ENCODE measurements around the gene CCNK.

Gene CCNK

DNA sequence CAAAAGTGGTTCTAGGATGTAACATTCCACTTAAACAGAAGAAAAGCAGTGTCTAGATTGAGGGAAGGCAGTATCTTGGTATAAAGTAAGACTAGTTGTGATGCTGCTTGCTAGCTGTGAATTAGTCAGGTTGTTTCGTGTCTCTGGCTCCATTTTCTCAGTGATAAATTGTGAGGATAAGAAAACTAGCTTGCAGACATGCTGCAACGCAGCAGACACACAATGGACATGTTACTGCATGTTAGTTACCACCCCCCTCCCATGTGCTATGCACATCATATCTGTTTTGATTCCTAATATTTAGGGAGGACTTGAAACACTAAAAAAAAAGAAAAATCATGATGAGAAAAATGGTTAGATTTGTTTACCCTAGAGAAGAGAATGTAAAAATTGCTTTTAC, 2.9 kb downstream of the CCNK start:
- TF ChIP-seq, protein P1, sequence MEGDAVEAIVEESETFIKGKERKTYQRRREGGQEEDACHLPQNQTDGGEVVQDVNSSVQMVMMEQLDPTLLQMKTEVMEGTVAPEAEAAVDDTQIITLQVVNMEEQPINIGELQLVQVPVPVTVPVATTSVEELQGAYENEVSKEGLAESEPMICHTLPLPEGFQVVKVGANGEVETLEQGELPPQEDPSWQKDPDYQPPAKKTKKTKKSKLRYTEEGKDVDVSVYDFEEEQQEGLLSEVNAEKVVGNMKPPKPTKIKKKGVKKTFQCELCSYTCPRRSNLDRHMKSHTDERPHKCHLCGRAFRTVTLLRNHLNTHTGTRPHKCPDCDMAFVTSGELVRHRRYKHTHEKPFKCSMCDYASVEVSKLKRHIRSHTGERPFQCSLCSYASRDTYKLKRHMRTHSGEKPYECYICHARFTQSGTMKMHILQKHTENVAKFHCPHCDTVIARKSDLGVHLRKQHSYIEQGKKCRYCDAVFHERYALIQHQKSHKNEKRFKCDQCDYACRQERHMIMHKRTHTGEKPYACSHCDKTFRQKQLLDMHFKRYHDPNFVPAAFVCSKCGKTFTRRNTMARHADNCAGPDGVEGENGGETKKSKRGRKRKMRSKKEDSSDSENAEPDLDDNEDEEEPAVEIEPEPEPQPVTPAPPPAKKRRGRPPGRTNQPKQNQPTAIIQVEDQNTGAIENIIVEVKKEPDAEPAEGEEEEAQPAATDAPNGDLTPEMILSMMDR (IDR thresholded peaks at IDR 0.05; ENCODE audit: low read depth, low read length) = no peak
- DNase-seq (ENCODE audit: extremely low read depth, low read depth) = no peak

DNA sequence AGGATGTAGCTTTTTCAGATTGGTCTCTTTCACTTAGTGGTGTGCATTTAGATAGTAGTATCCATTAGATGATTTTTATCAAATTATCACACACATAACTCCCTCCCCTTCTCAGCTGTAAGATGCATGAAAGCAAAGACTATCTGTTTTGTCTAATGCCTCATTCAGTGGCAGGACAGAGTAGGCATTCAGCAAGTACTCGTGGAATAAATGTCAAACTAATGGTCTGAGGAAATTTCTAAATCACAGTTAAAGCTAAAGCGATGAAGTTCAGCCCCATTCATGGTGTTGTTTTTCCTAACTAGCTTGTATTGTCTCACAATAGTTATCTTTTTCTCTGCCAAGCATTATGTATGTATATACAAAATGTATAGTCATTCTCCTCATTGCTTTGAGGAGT, 16.1 kb downstream of the CCNK start:
- no peak for DNase-seq (ENCODE audit: extremely low read depth, low read depth)
- TF ChIP-seq, protein P1 (IDR thresholded peaks at IDR 0.05; ENCODE audit: low read depth, low read length) = no peak

DNA sequence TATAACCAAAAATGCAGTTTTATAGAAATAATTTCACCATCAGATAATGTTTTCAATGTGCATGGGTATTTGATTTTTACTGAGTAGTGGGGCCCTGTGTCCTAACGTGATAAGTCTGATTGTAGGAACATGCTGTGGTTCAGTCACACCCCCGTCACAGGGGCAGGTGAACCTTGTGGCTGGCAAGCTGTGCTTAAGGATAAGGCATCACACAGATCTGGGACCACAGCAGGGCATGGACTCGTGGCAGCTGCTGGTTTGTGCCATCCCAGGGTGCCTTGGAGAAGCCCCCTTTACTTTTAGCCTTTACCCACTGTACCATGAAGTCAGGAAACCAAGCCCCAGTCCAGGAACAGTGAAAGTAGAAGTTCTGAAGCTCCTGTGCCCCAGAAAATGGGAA, 16.7 kb downstream of the CCNK start:
- TF ChIP-seq, protein P1 (IDR thresholded peaks at IDR 0.05; ENCODE audit: low read depth, low read length) = no peak
- DNase-seq (ENCODE audit: extremely low read depth, low read depth) = no peak

DNA sequence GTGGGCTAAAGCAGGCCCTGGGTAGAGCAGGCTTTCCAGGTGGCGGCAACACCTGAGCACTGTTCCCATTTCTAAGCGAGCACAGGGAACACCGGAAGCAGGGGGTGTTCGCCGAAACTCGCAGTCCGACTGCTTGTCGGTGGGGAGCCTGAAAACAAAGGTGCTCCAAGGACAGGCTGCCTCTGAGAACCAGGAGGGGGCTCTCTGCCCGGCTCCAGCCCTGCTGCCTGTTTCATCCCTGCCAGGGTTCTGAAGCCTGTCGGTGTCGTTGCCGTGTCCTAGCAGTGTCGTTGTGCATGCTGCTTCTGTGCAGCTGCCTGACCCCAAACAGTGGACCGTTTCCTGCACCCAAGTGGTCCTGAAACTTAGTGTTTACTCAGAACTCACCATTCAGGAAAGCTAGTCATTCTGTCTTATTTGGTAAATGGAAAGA, 21.8 kb downstream of the CCNK start:
- TF ChIP-seq, protein P1 (IDR thresholded peaks at IDR 0.05; ENCODE audit: low read depth, low read length) = no peak
- DNase-seq (ENCODE audit: extremely low read depth, low read depth) = no peak

DNA sequence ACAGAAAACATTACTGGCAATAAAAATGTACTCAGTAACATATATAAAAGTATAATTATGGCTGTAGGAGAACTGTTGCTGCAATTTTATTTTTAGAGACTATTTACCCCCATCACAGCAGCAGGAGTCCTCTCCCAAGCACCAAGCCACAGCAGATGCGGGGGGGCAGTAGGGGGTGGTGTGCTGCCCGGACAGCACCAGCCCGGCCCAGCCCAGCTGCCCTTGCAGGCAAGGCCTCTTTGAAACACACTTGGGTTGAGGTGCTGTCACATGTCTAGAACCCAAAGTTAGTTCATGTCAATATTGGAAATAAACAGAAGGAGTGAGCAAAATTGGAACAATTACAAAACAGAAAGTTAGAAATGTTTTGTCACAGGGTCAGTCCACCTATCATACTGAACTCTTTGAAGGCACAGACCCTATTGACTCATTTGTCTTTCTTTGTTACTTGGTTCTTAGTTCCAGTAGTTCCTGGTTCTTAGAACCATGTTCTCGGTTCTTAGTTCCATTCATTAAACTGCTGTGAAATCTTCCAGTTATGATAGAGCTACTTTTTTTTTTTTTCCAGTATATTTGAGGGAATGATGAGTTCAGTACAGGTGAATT, 22.7 kb downstream of the CCNK start:
- DNase-seq (ENCODE audit: extremely low read depth, low read depth) = no peak
- TF ChIP-seq, protein P1 (IDR thresholded peaks at IDR 0.05; ENCODE audit: low read depth, low read length) = no peak

DNA sequence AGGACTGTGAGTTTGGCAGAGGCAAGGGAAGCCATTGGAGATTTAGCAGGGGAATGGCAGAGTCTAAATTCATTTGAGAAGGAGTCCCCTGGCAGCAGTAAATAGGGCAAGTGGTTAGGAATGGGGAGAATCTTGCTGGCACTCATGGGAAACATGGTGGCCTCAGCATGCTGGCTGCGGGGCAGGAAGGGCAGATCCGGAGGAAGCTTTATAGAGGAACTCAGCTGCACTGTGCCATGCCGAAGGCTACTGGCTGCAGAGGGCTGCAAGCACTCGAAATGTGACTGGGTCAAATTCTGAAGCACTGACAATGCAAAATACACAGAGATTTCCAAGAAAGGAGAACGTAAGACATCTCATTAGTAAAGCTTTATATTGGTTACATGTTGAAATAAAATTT, 23.9 kb downstream of the CCNK start:
- no peak for DNase-seq (ENCODE audit: extremely low read depth, low read depth)
- TF ChIP-seq, protein P1 (IDR thresholded peaks at IDR 0.05; ENCODE audit: low read depth, low read length) = no peak

DNA sequence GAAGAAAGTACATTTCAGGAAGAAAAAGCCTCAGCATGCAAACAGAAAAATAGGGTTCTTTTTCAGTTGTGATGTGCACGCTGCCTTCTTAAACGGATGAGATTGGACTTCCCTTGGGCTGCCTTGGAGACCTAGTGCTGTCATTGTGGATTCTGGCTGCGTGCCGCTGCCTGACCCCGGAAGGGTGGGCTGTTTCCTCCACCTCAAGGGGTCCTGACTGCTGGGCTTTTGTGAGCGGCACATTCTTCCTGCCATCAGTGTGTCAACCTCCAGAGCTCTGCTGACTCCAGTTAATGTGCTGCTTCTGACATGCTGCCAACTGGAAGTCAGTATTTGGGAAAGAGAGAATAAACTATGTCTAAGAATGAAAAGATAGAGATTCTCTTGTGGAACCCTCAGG, 25.1 kb downstream of the CCNK start:
- TF ChIP-seq, protein P1 (IDR thresholded peaks at IDR 0.05; ENCODE audit: low read depth, low read length) = no peak
- DNase-seq (ENCODE audit: extremely low read depth, low read depth) = no peak
